Breast epithelium (tissue), 3 donors: ENCODE measurements around the gene OR6K6.

Experiments
- POLR2A ChIP-seq: fragments of 450-650 bp; IDR thresholded peaks from one replicate; pipeline ENCODE4 v1.6.1; 2016; ENCODE audit warnings: antibody characterized with exemption, mild to moderate bottlenecking, moderate library complexity
- TF ChIP-seq, protein P1 (sequence below), 3 donors: fragments of 450-650 bp; IDR thresholded peaks; one replicate each; pipeline ENCODE4 v1.5.1; 2016 to 2017; ENCODE audit warnings: antibody characterized with exemption in 3 of 3, mild to moderate bottlenecking in 3 of 3, moderate library complexity in 3 of 3

DNA sequence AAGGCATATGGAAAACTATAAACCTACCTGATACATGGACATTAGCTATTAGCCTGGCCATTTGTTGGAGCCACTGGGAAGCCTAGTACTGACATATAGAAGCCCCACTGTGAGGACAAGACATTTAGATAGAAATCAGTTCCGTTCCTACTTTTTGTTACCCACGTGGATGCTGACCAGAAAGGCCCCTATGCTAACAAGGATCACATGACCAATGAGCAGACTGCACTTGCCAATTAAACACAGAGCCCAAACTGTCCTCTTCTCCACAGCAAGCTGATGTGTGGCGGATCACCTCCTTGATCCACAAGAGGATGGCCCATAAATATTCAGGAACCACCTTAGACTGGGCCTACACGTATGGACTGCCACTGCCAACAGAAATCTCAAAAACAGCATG, 22.8 kb upstream of the OR6K6 start:
- no peak for TF ChIP-seq POLR2A
- TF ChIP-seq, protein P1, sequence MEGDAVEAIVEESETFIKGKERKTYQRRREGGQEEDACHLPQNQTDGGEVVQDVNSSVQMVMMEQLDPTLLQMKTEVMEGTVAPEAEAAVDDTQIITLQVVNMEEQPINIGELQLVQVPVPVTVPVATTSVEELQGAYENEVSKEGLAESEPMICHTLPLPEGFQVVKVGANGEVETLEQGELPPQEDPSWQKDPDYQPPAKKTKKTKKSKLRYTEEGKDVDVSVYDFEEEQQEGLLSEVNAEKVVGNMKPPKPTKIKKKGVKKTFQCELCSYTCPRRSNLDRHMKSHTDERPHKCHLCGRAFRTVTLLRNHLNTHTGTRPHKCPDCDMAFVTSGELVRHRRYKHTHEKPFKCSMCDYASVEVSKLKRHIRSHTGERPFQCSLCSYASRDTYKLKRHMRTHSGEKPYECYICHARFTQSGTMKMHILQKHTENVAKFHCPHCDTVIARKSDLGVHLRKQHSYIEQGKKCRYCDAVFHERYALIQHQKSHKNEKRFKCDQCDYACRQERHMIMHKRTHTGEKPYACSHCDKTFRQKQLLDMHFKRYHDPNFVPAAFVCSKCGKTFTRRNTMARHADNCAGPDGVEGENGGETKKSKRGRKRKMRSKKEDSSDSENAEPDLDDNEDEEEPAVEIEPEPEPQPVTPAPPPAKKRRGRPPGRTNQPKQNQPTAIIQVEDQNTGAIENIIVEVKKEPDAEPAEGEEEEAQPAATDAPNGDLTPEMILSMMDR (IDR thresholded peaks at IDR 0.05): no peak
